Retinal pigment epithelial cell (primary cell): ENCODE results near the gene COLGALT1.
"Not testable (repeated sequence)": the region's sequence is repeated elsewhere in the genome, so short reads cannot be mapped to it uniquely, and the experiment has no call there.

Experiments used
- DNase-seq: peaks from one replicate; pipeline ENCODE4 v3.0.0-alpha.2; 2010; ENCODE audit warnings: low read depth
- H3K4me3 ChIP-seq: 2 replicates; pipeline ENCODE4 v1.5.1; 2011; ENCODE audit warnings: mild to moderate bottlenecking, low read length, control low read depth, moderate library complexity
- CTCF ChIP-seq: conservative IDR thresholded peaks from 2 replicates; pipeline ENCODE4 v1.5.1; 2011; ENCODE audit warnings: low read depth, low read length, control low read depth, inconsistent platforms

The COLGALT1 gene

DNA sequence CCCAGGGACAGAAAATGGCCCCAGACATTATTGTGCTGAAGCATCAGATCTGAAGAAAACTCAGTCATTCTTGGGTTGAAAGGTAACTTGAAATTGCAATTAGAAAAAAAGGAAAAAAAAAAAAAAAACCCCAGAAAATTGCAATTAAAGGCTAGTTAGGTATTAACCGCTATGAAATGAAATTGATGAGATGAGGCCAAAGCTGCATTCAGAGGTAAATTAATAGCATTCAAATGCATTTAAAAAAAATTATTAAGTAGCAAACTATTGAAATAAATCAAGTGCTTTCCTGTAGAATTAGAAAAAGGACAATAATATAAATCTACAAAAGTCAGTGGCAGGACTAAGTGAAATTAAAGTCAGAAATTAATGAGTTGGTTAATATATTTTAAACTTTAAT lies 37.6 kb upstream of the COLGALT1 start:
- no peak for DNase-seq
- no peak overlapping the region for H3K4me3 ChIP-seq
- TF ChIP-seq CTCF, result no peak

DNA sequence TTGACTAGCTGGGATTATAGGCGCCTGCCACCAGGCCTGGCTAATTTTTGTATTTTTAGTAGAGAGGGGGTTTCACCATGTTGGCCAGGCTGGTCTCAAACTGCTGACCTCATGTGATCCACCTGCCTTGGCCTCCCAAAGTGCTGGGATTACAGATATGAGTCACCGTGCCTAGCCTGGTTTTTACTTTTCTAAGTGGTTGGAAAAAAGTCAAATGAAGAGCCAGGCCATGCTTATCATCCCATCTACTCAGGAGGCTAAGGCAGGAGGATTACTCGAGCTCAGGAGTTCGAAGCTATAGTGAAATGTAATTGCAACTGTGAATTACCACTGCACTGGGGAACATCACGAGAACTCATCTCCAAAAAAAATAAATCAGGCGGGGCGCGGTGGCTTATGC lies 36.8 kb upstream of the COLGALT1 start:
- not testable (repeated sequence) for H3K4me3 ChIP-seq

DNA sequence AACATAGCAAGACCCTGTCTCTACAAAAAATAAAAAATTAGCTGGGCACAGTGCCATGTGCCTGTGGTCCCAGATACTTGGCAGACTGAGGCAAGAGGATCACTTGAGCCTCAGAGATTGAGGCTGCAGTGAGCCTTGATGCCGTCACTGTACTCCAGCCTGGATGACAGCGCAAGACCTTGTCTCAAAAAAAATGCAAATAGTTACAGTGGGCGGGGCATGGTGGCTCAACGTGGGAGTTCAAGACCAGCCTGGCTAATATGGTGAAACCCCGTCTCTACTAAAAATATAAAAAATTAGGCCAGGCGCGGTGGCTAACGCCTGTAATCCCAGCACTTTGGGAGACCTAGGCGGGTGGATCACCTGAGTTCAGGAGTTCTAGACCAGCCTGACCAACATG lies 35.5 kb upstream of the COLGALT1 start:
- DNase-seq, result no peak
- no peak overlapping the region for H3K4me3 ChIP-seq
- no peak for TF ChIP-seq CTCF

More for the DNA sequence above, 36.8 kb upstream of the COLGALT1 start:
- DNase-seq, result not testable (repeated sequence)

DNA sequence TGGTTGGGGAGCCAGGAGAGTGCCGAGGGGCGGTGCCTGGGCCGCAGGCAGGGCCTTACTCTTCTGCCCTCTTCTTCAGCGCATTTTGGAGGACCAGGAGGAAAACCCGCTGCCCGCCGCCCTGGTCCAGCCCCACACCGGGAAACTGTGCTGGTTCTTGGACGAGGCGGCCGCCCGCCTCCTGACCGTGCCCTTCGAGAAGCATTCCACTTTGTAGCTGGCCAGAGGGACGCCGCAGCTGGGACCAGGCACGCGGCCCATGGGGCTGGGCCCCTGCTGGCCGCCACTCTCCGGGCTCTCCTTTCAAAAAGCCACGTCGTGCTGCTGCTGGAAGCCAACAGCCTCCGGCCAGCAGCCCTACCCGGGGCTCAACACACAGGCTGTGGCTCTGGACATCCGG lies 34.6 kb upstream of the COLGALT1 start:
- H3K4me3 ChIP-seq, result no peak overlapping the region
- no peak for DNase-seq
- no peak for TF ChIP-seq CTCF

GRCh38 chr19:17522988-17523872 lies 32.2 kb upstream of the COLGALT1 start:
- TF ChIP-seq CTCF, result no peak
- no peak for DNase-seq

GRCh38 chr19:17524651-17525050 lies 30.8 kb upstream of the COLGALT1 start:
- no peak for DNase-seq
- TF ChIP-seq CTCF, result no peak
- H3K4me3 ChIP-seq, result no peak overlapping the region

More at GRCh38 chr19:17522988-17523872, 32.2 kb upstream of the COLGALT1 start:
- no peak overlapping the region for H3K4me3 ChIP-seq

DNA sequence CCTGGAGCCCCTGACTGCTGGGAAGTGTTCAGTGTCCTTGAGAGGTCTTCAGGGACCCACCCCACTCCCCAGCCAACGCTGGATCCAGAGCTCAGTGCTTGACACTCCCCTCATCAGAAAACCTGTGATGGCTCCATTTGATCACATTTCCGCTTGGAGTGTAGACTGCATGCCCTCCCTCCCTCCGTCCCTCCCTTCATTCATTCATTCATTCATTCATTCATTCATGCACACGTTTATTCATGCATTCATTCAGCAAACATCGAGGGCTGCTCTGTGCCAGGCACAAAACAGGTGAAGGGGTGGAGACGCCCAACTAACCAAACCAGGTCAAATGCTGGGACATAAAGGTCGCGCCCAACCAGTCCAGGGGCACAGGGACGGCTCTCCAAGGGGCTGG lies 30.3 kb upstream of the COLGALT1 start:
- DNase-seq, result no peak
- no peak overlapping the region for H3K4me3 ChIP-seq
- no peak for TF ChIP-seq CTCF
